Keratinocyte (primary cell): ENCODE results near the gene SHMT2. TPM values are rescaled to one million over a fixed set of nuclear protein-coding genes. Genes with fewer than 3 reads are reported as not detected.

Source experiments
- DNase-seq: peaks from one replicate; pipeline ENCODE4 v3.0.0-alpha.2; 2011; ENCODE audit warnings: low read depth, missing footprints, low spot score
- FAIRE-seq: peaks from 2 replicates; lab custom pipeline; 2011; peaks lifted over from hg19 to GRCh38; lab: Jason Lieb, UNC
- H2AFZ ChIP-seq: 2 replicates; pipeline ENCODE4 v1.6.0; 2012; ENCODE audit warnings: low read length, control low read depth, inconsistent platforms; ENCODE audit not compliant: control insufficient read depth
- H3K27ac ChIP-seq: 2 replicates; pipeline ENCODE4 v1.5.1; 2011; ENCODE audit warnings: low read length; ENCODE audit not compliant: control insufficient read depth, insufficient read depth
- H3K27me3 ChIP-seq: 3 replicates; pipeline ENCODE4 v1.6.0; 2011; ENCODE audit warnings: low read length; ENCODE audit not compliant: control insufficient read depth, insufficient read depth; ENCODE audit errors: extremely low read depth
- H3K36me3 ChIP-seq, 2 experiments: 2 replicates in 1 of 2; 3 replicates in 1 of 2; pipeline ENCODE4 v1.5.1; 2011; ENCODE audit warnings: low read length in 2 of 2, mild to moderate bottlenecking in 1 of 2; ENCODE audit not compliant: control insufficient read depth in 2 of 2, insufficient read depth in 2 of 2; ENCODE audit errors: extremely low read depth in 1 of 2
- H3K4me1 ChIP-seq: 3 replicates; pipeline ENCODE4 v1.5.1; 2011; ENCODE audit warnings: low read length; ENCODE audit not compliant: control insufficient read depth, insufficient read depth; ENCODE audit errors: extremely low read depth
- H3K4me2 ChIP-seq: 3 replicates; pipeline ENCODE4 v1.6.0; 2011; ENCODE audit warnings: low read depth, low read length; ENCODE audit not compliant: control insufficient read depth, insufficient read depth; ENCODE audit errors: extremely low read depth
- H3K4me3 ChIP-seq, 3 experiments: fragments of 200-600 bp in 1 of 3; sonication (generic) in 1 of 3; 2 replicates in 2 of 3; 3 replicates in 1 of 3; pipeline ENCODE4 v1.5.1; 2011 to 2016; ENCODE audit warnings: low read length in 3 of 3, mild to moderate bottlenecking in 3 of 3, control low read depth in 2 of 3, inconsistent platforms in 1 of 3, low read depth in 1 of 3, mixed read lengths in 1 of 3, mixed run types in 1 of 3, moderate library complexity in 1 of 3; ENCODE audit not compliant: control insufficient read depth in 2 of 3, insufficient read depth in 2 of 3; ENCODE audit errors: extremely low read depth in 1 of 3
- H3K79me2 ChIP-seq: 2 replicates; pipeline ENCODE4 v1.6.0; 2012; ENCODE audit warnings: low read length; ENCODE audit not compliant: control insufficient read depth, insufficient read depth
- H3K9ac ChIP-seq: 3 replicates; pipeline ENCODE4 v1.6.0; 2011; ENCODE audit warnings: low read length; ENCODE audit not compliant: control insufficient read depth, insufficient read depth; ENCODE audit errors: extremely low read depth
- H3K9me1 ChIP-seq: 3 replicates; pipeline ENCODE4 v1.6.0; 2011; ENCODE audit warnings: low read length; ENCODE audit not compliant: control insufficient read depth, insufficient read depth; ENCODE audit errors: extremely low read depth
- H3K9me3 ChIP-seq: 2 replicates; pipeline ENCODE4 v1.5.1; 2012; ENCODE audit warnings: low read depth, low read length; ENCODE audit not compliant: control insufficient read depth
- H4K20me1 ChIP-seq: 3 replicates; pipeline ENCODE4 v1.6.0; 2011; ENCODE audit warnings: low read length; ENCODE audit not compliant: control insufficient read depth, insufficient read depth; ENCODE audit errors: extremely low read depth
- EZH2 ChIP-seq: IDR thresholded peaks from one replicate; pipeline ENCODE4 v1.6.1; 2012; ENCODE audit warnings: inconsistent platforms, mild to moderate bottlenecking, low read length, moderate library complexity
- dilution Hi-C: fragments of 300-500 bp; cut with MboI; formaldehyde crosslinking; loops from one replicate; pipeline ENCODE4 v1.7.0; 2020; ENCODE audit warnings: low sequenced_read_pairs; ENCODE audit not compliant: extremely low pct_ligation_motif_present
- polyA plus RNA-seq, 5 experiments: library from polyadenylated mRNA; depleted of rRNA in 3 of 5; stranded (reverse) in 3 of 5; stranded (forward) in 1 of 5; unstranded in 1 of 5; fragments of >200 nt; gene quantifications; 1 replicate in 1 of 5; 2 replicates in 3 of 5; 3 replicates in 1 of 5; pipeline versions ENCODE4 v1.2.1 to v1.2.3, GENCODE V29; 2011 to 2012; ENCODE audit warnings: missing spikeins in 2 of 5, low read depth in 1 of 5, low replicate concordance in 1 of 5
- TF ChIP-seq, protein P1 (sequence below), 3 experiments: IDR thresholded peaks in 1 of 3; conservative IDR thresholded peaks in 1 of 3; optimal IDR thresholded peaks in 1 of 3; 2 replicates in 2 of 3; 3 replicates in 1 of 3; pipeline versions ENCODE3 to v1.5.1; 2011; ENCODE audit warnings: low read length in 3 of 3, mild to moderate bottlenecking in 3 of 3, moderate library complexity in 2 of 3, control low read depth in 1 of 3, inconsistent platforms in 1 of 3; ENCODE audit not compliant: insufficient read depth in 2 of 3; ENCODE audit errors: extremely low read depth in 1 of 3

SHMT2 gene
- polyA plus RNA-seq, 1 donor (not counting 4 experiments of a cell fraction or from before 2014, with no cell fraction given), result 128 TPM

DNA sequence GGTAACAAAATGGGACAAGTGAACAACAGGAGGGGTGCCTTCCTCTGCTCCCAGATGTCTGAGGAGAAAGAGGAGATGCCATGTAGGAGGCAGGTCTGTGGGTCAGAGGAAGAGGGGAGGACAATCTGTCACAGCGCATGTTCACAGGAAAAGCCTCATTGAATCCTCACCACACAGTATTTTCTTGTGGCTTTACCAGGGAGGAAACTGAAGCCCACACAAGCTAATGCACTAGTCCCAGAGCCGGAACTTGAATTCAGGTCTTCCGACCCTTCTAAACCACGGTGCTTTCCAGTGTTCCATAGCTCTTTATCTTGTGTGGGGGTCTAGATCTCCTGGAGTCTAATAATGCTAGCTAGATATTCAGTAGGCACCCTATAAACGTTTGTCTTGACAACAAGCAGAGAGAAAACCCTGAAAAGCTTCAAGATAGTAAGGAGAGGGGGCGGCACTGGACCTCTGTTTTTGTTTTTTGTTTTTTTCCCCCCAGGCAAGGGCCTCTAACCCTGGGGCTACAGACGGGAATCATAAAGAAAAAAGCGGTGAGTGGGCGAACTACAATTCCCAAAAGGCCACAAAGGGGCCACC, 371 bp upstream of the SHMT2 start:
- dilution Hi-C loops, result no loop called here
- no peaks in the 10 kb centered on the region for H3K9me3 ChIP-seq
- peak overlapping the region; percentile 98 for H3K9ac ChIP-seq
- H3K27ac ChIP-seq, result peak overlapping the region; percentile 94
- no peaks in the 10 kb centered on the region for H4K20me1 ChIP-seq
- FAIRE-seq, result no peak
- H3K4me1 ChIP-seq, result peaks cover 30% of the 10 kb centered on the region
- H3K9me1 ChIP-seq, result no peaks in the 10 kb centered on the region
- peak overlapping the region; percentile 54 for H2AFZ ChIP-seq
- TF ChIP-seq, protein P1, sequence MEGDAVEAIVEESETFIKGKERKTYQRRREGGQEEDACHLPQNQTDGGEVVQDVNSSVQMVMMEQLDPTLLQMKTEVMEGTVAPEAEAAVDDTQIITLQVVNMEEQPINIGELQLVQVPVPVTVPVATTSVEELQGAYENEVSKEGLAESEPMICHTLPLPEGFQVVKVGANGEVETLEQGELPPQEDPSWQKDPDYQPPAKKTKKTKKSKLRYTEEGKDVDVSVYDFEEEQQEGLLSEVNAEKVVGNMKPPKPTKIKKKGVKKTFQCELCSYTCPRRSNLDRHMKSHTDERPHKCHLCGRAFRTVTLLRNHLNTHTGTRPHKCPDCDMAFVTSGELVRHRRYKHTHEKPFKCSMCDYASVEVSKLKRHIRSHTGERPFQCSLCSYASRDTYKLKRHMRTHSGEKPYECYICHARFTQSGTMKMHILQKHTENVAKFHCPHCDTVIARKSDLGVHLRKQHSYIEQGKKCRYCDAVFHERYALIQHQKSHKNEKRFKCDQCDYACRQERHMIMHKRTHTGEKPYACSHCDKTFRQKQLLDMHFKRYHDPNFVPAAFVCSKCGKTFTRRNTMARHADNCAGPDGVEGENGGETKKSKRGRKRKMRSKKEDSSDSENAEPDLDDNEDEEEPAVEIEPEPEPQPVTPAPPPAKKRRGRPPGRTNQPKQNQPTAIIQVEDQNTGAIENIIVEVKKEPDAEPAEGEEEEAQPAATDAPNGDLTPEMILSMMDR (optimal IDR thresholded peaks at IDR 0.05 in 1 of 3, IDR thresholded peaks at IDR 0.05 in 1 of 3, conservative IDR thresholded peaks at IDR 0.05 in 1 of 3; ENCODE audit: extremely low read depth in 1 of 3, insufficient read depth in 2 of 3, low read length in 3 of 3), result peak in 1 of 3 experiments; percentile 8
- no peak for TF ChIP-seq EZH2
- H3K79me2 ChIP-seq, result peaks cover 25% of the 10 kb centered on the region
- H3K4me3 ChIP-seq, result peak overlapping the region; percentile 63 to 97 (median 72)
- peaks cover 24 to 32% of the 10 kb centered on the region in 2 experiments for H3K36me3 ChIP-seq
- peak overlapping the region; percentile 96 for H3K4me2 ChIP-seq
- H3K27me3 ChIP-seq, result no peaks in the 10 kb centered on the region
- no peak for DNase-seq

DNA sequence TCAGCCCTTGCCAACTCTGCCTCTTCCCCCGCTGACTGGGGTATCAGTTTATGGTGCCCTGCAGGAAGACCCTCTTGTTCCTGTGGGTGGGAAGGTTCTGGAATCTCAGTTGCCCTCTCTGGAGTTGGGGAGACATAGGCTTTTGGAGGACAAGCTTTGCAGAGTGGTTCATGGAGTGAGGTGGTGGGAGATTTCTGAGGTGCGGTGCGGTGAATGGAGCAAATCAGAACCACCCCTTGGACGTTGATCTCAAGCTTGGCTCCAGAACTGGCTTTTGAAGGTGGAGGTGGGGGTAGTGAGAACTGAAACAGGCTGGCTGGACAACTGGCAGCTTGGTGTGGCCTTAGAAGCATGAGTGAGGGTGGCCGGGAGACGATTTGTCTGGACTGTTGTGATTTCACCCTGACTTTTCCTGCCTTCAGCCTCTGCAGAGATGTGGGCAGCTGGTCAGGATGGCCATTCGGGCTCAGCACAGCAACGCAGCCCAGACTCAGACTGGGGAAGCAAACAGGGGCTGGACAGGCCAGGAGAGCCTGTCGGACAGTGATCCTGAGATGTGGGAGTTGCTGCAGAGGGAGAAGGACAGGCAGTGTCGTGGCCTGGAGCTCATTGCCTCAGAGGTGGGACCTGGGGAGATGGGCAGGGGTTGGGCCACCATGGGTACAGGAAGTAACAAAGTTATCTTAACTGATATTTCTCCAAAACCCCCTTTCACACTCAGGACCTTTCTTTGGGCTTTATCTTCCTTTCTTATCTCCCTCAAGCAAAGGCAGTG, 1.1 kb downstream of the SHMT2 start:
- H3K9ac ChIP-seq, result peak overlapping the region; percentile 98
- H3K4me3 ChIP-seq, result peak overlapping the region; percentile 63 to 97 (median 72)
- H3K4me1 ChIP-seq, result peaks cover 43% of the 10 kb centered on the region
- peaks cover 25% of the 10 kb centered on the region for H3K79me2 ChIP-seq
- FAIRE-seq (no peak), DNase-seq (no peak)
- H3K36me3 ChIP-seq, result peaks cover 25 to 41% of the 10 kb centered on the region in 2 experiments
- no peaks in the 10 kb centered on the region for H3K9me3 ChIP-seq
- H2AFZ ChIP-seq, result no peak overlapping the region
- peak overlapping the region; percentile 94 for H3K27ac ChIP-seq
- H4K20me1 ChIP-seq, result no peaks in the 10 kb centered on the region
- TF ChIP-seq, protein P1 (optimal IDR thresholded peaks at IDR 0.05 in 1 of 3, IDR thresholded peaks at IDR 0.05 in 1 of 3, conservative IDR thresholded peaks at IDR 0.05 in 1 of 3; ENCODE audit: extremely low read depth in 1 of 3, insufficient read depth in 2 of 3, low read length in 3 of 3), result no peak
- TF ChIP-seq EZH2, result no peak
- peak overlapping the region; percentile 96 for H3K4me2 ChIP-seq
- dilution Hi-C loops, result no loop called here
- no peaks in the 10 kb centered on the region for H3K9me1 ChIP-seq
- H3K27me3 ChIP-seq, result no peaks in the 10 kb centered on the region
